ENCODE data around the gene HOXB8.

- TF ChIP-seq POLR2A (IDR thresholded peaks at IDR 0.05; ENCODE audit: low read depth, low read length) = no peak
- TF ChIP-seq SPI1 (IDR thresholded peaks at IDR 0.05; ENCODE audit: borderline replicate concordance, insufficient read depth, low read depth, low read length) = no peak
- TF ChIP-seq CTCF (IDR thresholded peaks at IDR 0.05 in 2 of 3, conservative IDR thresholded peaks at IDR 0.05 in 1 of 3; ENCODE audit: control insufficient read depth in 2 of 3, extremely low read depth in 1 of 3, insufficient read depth in 1 of 3, low read depth in 3 of 3, low read length in 3 of 3) = no peak
- TF ChIP-seq MXI1 (IDR thresholded peaks at IDR 0.05; ENCODE audit: low read depth, low read length) = no peak
- TF ChIP-seq EP300 (IDR thresholded peaks at IDR 0.05; ENCODE audit: borderline replicate concordance in 1 of 2, control insufficient read depth in 1 of 2, low read depth in 2 of 2, low read length in 2 of 2) = no peak
- TF ChIP-seq NR2C2 (IDR thresholded peaks at IDR 0.05; ENCODE audit: borderline replicate concordance, control insufficient read depth, insufficient read length, low read depth) = no peak
- no peak for TF ChIP-seq NR2C1 (IDR thresholded peaks at IDR 0.05)
- TF ChIP-seq RFX5 (IDR thresholded peaks at IDR 0.05; ENCODE audit: low read depth, low read length) = no peak
- TF ChIP-seq FOXM1 (IDR thresholded peaks at IDR 0.05; ENCODE audit: low read depth, low read length) = no peak
- no peak for TF ChIP-seq GABPA (IDR thresholded peaks at IDR 0.05; ENCODE audit: low read depth)
These were observed 8.9 kb downstream of the HOXB8 start for GRCh38 chr17:48605991-48606891.
